ENCODE data around the gene PROKR2. TPM values are rescaled to one million over a fixed set of nuclear protein-coding genes. Genes with fewer than 3 reads are reported as not detected.

Gene PROKR2
- polyA plus RNA-seq (2011; rRNA removed) = not detected in 2 replicates
- not detected in 2 replicates for polyA plus RNA-seq (2012; cell fraction: cytosol; rRNA removed)
- polyA plus RNA-seq (2012; cell fraction: nucleus; rRNA removed) = 0.04 TPM in 1 of 2 replicates, not detected in the other
- polyA plus RNA-seq (2017; fragmentation: RNase III; extraction: RNeasy Plus Mini Kit Qiagen cat#74134 plus additional on column Dnase treatment) = not detected in 3 replicates
- not detected in 2 replicates for polyA minus RNA-seq (2011; rRNA and poly(A)+ RNA removed)

DNA sequence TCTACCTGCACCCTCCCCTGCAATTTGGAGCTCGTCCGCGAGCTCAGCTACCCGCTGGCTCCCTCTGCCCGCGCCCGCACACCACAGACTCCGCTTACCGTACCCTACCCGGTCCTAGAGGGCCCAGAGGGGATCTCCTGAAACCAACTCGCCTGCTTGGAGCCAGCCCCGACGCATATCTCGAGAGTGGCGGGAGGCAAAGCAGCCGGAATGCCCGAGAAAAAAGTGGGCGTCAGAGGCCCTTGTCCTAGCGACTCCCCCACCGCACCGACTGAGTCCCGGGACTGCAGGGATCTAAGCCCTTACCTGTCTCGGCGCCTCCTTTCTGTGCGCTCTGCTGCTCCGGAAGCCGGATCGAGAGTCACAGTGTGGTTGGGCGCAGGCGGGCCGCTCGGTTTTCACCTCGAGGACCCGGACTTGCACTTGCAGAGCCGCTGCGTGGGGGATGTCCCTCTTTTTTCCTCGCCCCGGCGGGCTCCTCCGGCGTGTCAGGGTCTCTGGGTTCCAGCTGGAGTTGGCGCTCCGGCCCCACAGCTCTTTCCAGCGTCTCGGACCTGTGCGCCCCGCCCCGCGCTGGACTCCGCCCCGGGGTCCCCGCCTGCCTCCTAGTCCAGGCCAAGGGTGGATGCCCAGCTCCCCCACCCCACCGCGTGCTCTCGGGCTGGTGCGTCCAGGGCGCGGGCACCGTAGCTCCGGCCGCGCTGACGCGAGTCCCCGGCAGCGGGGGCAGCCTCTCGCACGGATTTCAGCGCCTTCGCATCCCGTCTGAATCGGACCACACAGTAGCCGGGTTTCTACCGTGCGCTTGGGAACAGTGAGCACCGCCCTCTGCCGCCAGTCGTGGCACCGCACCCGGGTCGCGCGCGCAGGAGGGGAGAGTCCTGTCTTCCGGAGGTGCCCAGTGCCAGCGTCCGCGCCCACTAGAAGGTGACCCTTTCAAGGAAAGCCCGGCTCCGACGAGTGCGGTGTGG, at the start of gene PROKR2:
Gene PROKR2 (minus strand): TSS at position 767 of the 971 bp plus-strand sequence. CDS start 2,585 bp downstream, outside the sequence.
- H3K4me2 ChIP-seq = peak within 1 kb of the TSS; percentile 32; the same call in 2 of the 3 replicates
- H3K9me3 ChIP-seq = peaks cover 8% of the 10 kb centered on the region; the same call in 1 of the 3 replicates
- no peaks in the 10 kb centered on the region for H3K4me1 ChIP-seq
- ATAC-seq (peak in 1 of 2 experiments; percentile 47; a peak in 3 of 6 replicates), DNase-seq (ENCODE audit: low read depth in 1 of 2, low spot score in 1 of 2) (no peak), FAIRE-seq (no peak)
- TF ChIP-seq ZC3H11A (IDR thresholded peaks at IDR 0.05) = no peak
- no peak for TF ChIP-seq CBX2 (IDR thresholded peaks at IDR 0.05; ENCODE audit: borderline replicate concordance, low read depth)
- TF ChIP-seq NR3C1 (IDR thresholded peaks at IDR 0.05) = no peak
- no peak for TF ChIP-seq KDM1A (IDR thresholded peaks at IDR 0.05; ENCODE audit: low read depth)
- H3K27ac ChIP-seq = no peak within 1 kb of the TSS
- 47% methylated on average over 79 of the region's 92 CpGs for WGBS (ENCODE audit: missing lambda C conversion rate)
- no peak within 1 kb of the TSS for H3K4me3 ChIP-seq
- ChIA-PET CTCF (no interaction called here), POLR2A (no interaction called here)

DNA sequence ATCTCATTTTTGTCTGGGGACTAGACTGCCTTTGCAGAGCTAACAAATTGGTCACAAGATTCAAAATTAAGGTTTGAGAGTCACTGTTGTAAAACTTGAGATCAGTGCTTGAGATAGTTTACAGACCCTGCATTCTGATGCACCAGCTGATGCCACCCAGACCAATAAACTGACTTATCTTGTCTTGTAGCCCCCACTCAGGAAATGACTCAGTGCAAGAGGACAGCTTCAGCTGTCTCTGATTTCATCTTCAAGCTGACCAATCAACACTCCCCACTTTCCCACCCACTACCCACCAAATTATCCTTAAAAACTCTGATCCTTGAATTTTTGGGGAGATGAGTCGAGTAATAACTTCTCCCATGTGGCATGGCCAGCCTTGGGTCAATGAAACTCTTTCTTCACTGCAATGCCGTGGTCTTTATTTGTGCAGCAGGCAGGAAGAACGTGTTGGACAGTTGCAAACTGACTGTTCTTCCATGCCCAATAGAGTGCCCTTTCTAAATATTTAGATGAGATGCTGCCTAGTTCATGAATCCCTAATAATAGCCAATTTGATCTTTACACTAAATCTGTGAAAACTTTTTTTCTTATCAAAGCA, 48.3 kb upstream of the PROKR2 start:
- Histone ChIP-seq H3K27ac (peak overlapping the region; percentile 50 to 71), H3K4me1 (peaks cover 18% of the 10 kb centered on the region), H3K4me2 (peak overlapping the region; percentile 63), H3K9me3 (peaks cover 14% of the 10 kb centered on the region; the same call in 2 of the 3 replicates), H3K4me3 (no peak overlapping the region)
- 32% methylated on average over 3 of the region's 3 CpGs for WGBS (ENCODE audit: missing lambda C conversion rate)
- DNase-seq (ENCODE audit: low read depth in 1 of 2, low spot score in 1 of 2) (peak in 1 of 2 experiments; percentile 62), ATAC-seq (peak; percentile 47 to 69; a peak in 3 of 6 replicates), FAIRE-seq (peak; percentile 61)
- POLR2A ChIA-PET = no interaction called here
- CTCF ChIA-PET = interaction anchor here (1.1 to 2.7 kb wide), 4 partner anchors 9 to 142 kb away, joined by 3 to 11 read pairs (median 4); no protein-coding TSS in a partner anchor
- TF ChIP-seq EP300 (IDR thresholded peaks at IDR 0.05) = 0 out of 5 replicates have a peak, but pooled peaks of 1 of the 2 experiments have one; percentile 14
- peak; percentile 49 for TF ChIP-seq JUNB (IDR thresholded peaks at IDR 0.05)
- TF ChIP-seq FOSL2 (IDR thresholded peaks at IDR 0.05) = peak; percentile 71
- TF ChIP-seq FOSL2 (CRISPR knock-in tag; IDR thresholded peaks at IDR 0.05) = peak; percentile 75
- no peak for TF ChIP-seq TFCP2L1 (CRISPR knock-in tag; IDR thresholded peaks at IDR 0.05)

- H3K4me2 ChIP-seq = peak overlapping the region; percentile 63
- ATAC-seq (peak in 1 of 2 experiments; percentile 69; a peak in 3 of 6 replicates), FAIRE-seq (no peak), DNase-seq (ENCODE audit: low read depth in 1 of 2, low spot score in 1 of 2) (peak in 1 of 2 experiments; percentile 43)
- ChIA-PET POLR2A (no interaction called here), CTCF (interaction anchor here (1.1 to 2.7 kb wide), 3 partner anchors 9 to 83 kb away, joined by 4 to 11 read pairs (median 4); no protein-coding TSS in a partner anchor)
- TF ChIP-seq HOXB5 (CRISPR knock-in tag; IDR thresholded peaks at IDR 0.05) (no peak), JUNB (IDR thresholded peaks at IDR 0.05) (no peak), RNF2 (IDR thresholded peaks at IDR 0.05; ENCODE audit: borderline replicate concordance, low read depth) (no peak), SREBF2 (IDR thresholded peaks at IDR 0.05) (no peak), KDM5A (IDR thresholded peaks at IDR 0.05) (no peak), EP300 (IDR thresholded peaks at IDR 0.05) (no peak), BCL3 (IDR thresholded peaks at IDR 0.05) (no peak), ZFP36 (IDR thresholded peaks at IDR 0.05; ENCODE audit: borderline replicate concordance, partially characterized antibody) (no peak), PBX3 (IDR thresholded peaks at IDR 0.05) (no peak), HOXA7 (CRISPR knock-in tag; IDR thresholded peaks at IDR 0.05) (no peak), HDAC2 (IDR thresholded peaks at IDR 0.05) (no peak), ESRRA (IDR thresholded peaks at IDR 0.05; ENCODE audit: borderline replicate concordance, low read length) (no peak), SMC3 (IDR thresholded peaks at IDR 0.05) (no peak), EHF (CRISPR knock-in tag; IDR thresholded peaks at IDR 0.05) (no peak)
- H3K9me3 ChIP-seq = peaks cover 14% of the 10 kb centered on the region; the same call in 2 of the 3 replicates
- no peak overlapping the region for H3K4me3 ChIP-seq
- H3K27ac ChIP-seq = peak overlapping the region; percentile 50 to 71
- peaks cover 18% of the 10 kb centered on the region for H3K4me1 ChIP-seq
- WGBS (ENCODE audit: missing lambda C conversion rate) = 19% methylated on average over 4 of the region's 4 CpGs
Measured at GRCh38 chr20:5364136-5364821, 47.5 kb upstream of the PROKR2 start.
